HPDE6-E6E7 (cell line): ENCODE results near the gene UPP1.
"Not testable (repeated sequence)": the region's sequence is repeated elsewhere in the genome, so short reads cannot be mapped to it uniquely, and the experiment has no call there.

Experiments
- DNase-seq: peaks from one replicate; pipeline ENCODE4 v3.0.0; 2011; ENCODE audit warnings: missing footprints; ENCODE audit errors: extremely low spot score

The UPP1 gene

GRCh38 chr7:48111596-48111995 lies 22.5 kb downstream of the UPP1 start:
- DNase-seq = no peak

GRCh38 chr7:48112401-48113165 lies 23.5 kb downstream of the UPP1 start:
- DNase-seq = no peak

- DNase-seq = no peak
Observed at GRCh38 chr7:48113275-48113674, 24.2 kb downstream of the UPP1 start.

GRCh38 chr7:48114115-48114514 lies 25.1 kb downstream of the UPP1 start:
- no peak for DNase-seq

- no peak for DNase-seq
Observed at GRCh38 chr7:48114589-48114988, 25.5 kb downstream of the UPP1 start.

GRCh38 chr7:48116043-48116442 lies 27.0 kb downstream of the UPP1 start:
- DNase-seq = no peak

- DNase-seq = no peak
Observed at GRCh38 chr7:48118041-48118440, 29.0 kb downstream of the UPP1 start.

GRCh38 chr7:48120536-48120935 lies 31.5 kb downstream of the UPP1 start:
- not testable (repeated sequence) for DNase-seq

GRCh38 chr7:48126037-48126436 lies 37.0 kb downstream of the UPP1 start:
- no peak for DNase-seq

GRCh38 chr7:48130658-48131108 lies 41.6 kb downstream of the UPP1 start:
- DNase-seq = no peak

GRCh38 chr7:48132792-48133191 lies 43.7 kb downstream of the UPP1 start:
- no peak for DNase-seq

GRCh38 chr7:48139459-48139858 lies 50.4 kb downstream of the UPP1 start:
- DNase-seq = no peak

GRCh38 chr7:48140001-48140681 lies 51.1 kb downstream of the UPP1 start:
- DNase-seq = no peak

- DNase-seq = no peak
Observed at GRCh38 chr7:48141521-48141920, 52.5 kb downstream of the UPP1 start.

- no peak for DNase-seq
Observed at GRCh38 chr7:48144291-48144768, 55.3 kb downstream of the UPP1 start.

- DNase-seq = no peak
Observed at GRCh38 chr7:48147078-48147591, 58.1 kb downstream of the UPP1 start.

GRCh38 chr7:48147690-48148089 lies 58.6 kb downstream of the UPP1 start:
- DNase-seq = not testable (repeated sequence)

GRCh38 chr7:48148311-48148710 lies 59.2 kb downstream of the UPP1 start:
- DNase-seq = no peak

GRCh38 chr7:48149058-48149457 lies 60.0 kb downstream of the UPP1 start:
- DNase-seq = no peak

GRCh38 chr7:48150086-48150485 lies 61.0 kb downstream of the UPP1 start:
- DNase-seq = no peak

- DNase-seq = peak; percentile 56
Observed at GRCh38 chr7:48154792-48155413, 65.8 kb downstream of the UPP1 start.
